Effector memory CD4-positive, alpha-beta T cell (primary cell): ENCODE measurements around the gene EXOG.

Source experiments
- DNase-seq, 3 donors: peaks; one replicate each; pipeline ENCODE4 v3.0.0-alpha.2; 2020
- H3K27ac ChIP-seq: 2 replicates; pipeline ENCODE4 v1.7.0; 2013; ENCODE audit warnings: mild to moderate bottlenecking, low read length, moderate library complexity; ENCODE audit not compliant: insufficient read depth, poor library complexity, severe bottlenecking
- H3K27me3 ChIP-seq: replicated peaks from 2 replicates; pipeline ENCODE4 v1.7.0; 2013; ENCODE audit warnings: mild to moderate bottlenecking, low read length; ENCODE audit not compliant: insufficient read depth, control insufficient read depth, poor library complexity, severe bottlenecking
- H3K36me3 ChIP-seq: 2 replicates; pipeline ENCODE4 v1.7.0; 2013; ENCODE audit warnings: mild to moderate bottlenecking, low read length, moderate library complexity; ENCODE audit not compliant: control insufficient read depth, insufficient read depth
- H3K4me1 ChIP-seq: 2 replicates; pipeline ENCODE4 v1.7.0; 2013; ENCODE audit warnings: low read length, mild to moderate bottlenecking; ENCODE audit not compliant: control insufficient read depth, insufficient read depth, poor library complexity, severe bottlenecking
- H3K4me3 ChIP-seq: 2 replicates; pipeline ENCODE4 v1.7.0; 2013; ENCODE audit warnings: low read length, low read depth, mild to moderate bottlenecking; ENCODE audit not compliant: insufficient read depth, poor library complexity, severe bottlenecking
- H3K9me3 ChIP-seq: 2 replicates; pipeline ENCODE4 v1.7.0; 2013; ENCODE audit warnings: mild to moderate bottlenecking, low read length, moderate library complexity; ENCODE audit not compliant: control insufficient read depth

Gene EXOG

GRCh38 chr3:38480930-38481329, 15.2 kb upstream of the EXOG start:
- no peak for DNase-seq
- H3K36me3 ChIP-seq = peaks cover 30% of the 10 kb centered on the region

GRCh38 chr3:38482951-38483350, 13.2 kb upstream of the EXOG start:
- Histone ChIP-seq H3K4me1 (no peaks in the 10 kb centered on the region), H3K27ac (no peak overlapping the region), H3K9me3 (no peaks in the 10 kb centered on the region), H3K27me3 (no peaks in the 10 kb centered on the region), H3K36me3 (peaks cover 30% of the 10 kb centered on the region), H3K4me3 (no peak overlapping the region)
- no peak for DNase-seq

More at GRCh38 chr3:38480930-38481329, 15.2 kb upstream of the EXOG start:
- Histone ChIP-seq H3K9me3 (no peaks in the 10 kb centered on the region), H3K27me3 (no peaks in the 10 kb centered on the region), H3K4me1 (no peaks in the 10 kb centered on the region), H3K27ac (no peak overlapping the region), H3K4me3 (no peak overlapping the region)

- Histone ChIP-seq H3K9me3 (no peaks in the 10 kb centered on the region), H3K27ac (no peak overlapping the region), H3K36me3 (peaks cover 12% of the 10 kb centered on the region), H3K4me3 (no peak overlapping the region), H3K4me1 (no peaks in the 10 kb centered on the region), H3K27me3 (no peaks in the 10 kb centered on the region)
- DNase-seq = no peak
Observed at GRCh38 chr3:38487323-38487722, 8.8 kb upstream of the EXOG start.

GRCh38 chr3:38488949-38489348, 7.2 kb upstream of the EXOG start:
- Histone ChIP-seq H3K27ac (no peak overlapping the region), H3K36me3 (peaks cover 4% of the 10 kb centered on the region), H3K4me3 (no peak overlapping the region), H3K9me3 (no peaks in the 10 kb centered on the region), H3K27me3 (no peaks in the 10 kb centered on the region), H3K4me1 (no peaks in the 10 kb centered on the region)
- no peak for DNase-seq

- Histone ChIP-seq H3K9me3 (no peaks in the 10 kb centered on the region), H3K4me1 (no peaks in the 10 kb centered on the region), H3K4me3 (no peak overlapping the region), H3K27me3 (no peaks in the 10 kb centered on the region), H3K36me3 (peaks cover 3% of the 10 kb centered on the region), H3K27ac (no peak overlapping the region)
- DNase-seq = no peak
Observed at GRCh38 chr3:38489766-38490165, 6.4 kb upstream of the EXOG start.

GRCh38 chr3:38490281-38491030, 5.7 kb upstream of the EXOG start:
- Histone ChIP-seq H3K4me3 (no peak overlapping the region), H3K27ac (no peak overlapping the region), H3K4me1 (no peaks in the 10 kb centered on the region), H3K36me3 (no peaks in the 10 kb centered on the region), H3K27me3 (no peaks in the 10 kb centered on the region), H3K9me3 (no peaks in the 10 kb centered on the region)
- DNase-seq = no peak

GRCh38 chr3:38491215-38491614, 4.9 kb upstream of the EXOG start:
- no peak for DNase-seq
- no peaks in the 10 kb centered on the region for H3K9me3 ChIP-seq
- H3K4me1 ChIP-seq = no peaks in the 10 kb centered on the region
- H3K36me3 ChIP-seq = no peaks in the 10 kb centered on the region
- no peaks in the 10 kb centered on the region for H3K27me3 ChIP-seq
- no peak overlapping the region for H3K27ac ChIP-seq
- no peak overlapping the region for H3K4me3 ChIP-seq

- Histone ChIP-seq H3K4me1 (no peaks in the 10 kb centered on the region), H3K9me3 (no peaks in the 10 kb centered on the region), H3K36me3 (no peaks in the 10 kb centered on the region), H3K27ac (no peak overlapping the region), H3K4me3 (no peak overlapping the region), H3K27me3 (no peaks in the 10 kb centered on the region)
- DNase-seq = no peak
Observed at GRCh38 chr3:38493031-38493430, 3.1 kb upstream of the EXOG start.

- Histone ChIP-seq H3K9me3 (no peaks in the 10 kb centered on the region), H3K27me3 (no peaks in the 10 kb centered on the region), H3K36me3 (no peaks in the 10 kb centered on the region), H3K4me1 (no peaks in the 10 kb centered on the region), H3K4me3 (peak overlapping the region; percentile 78), H3K27ac (no peak overlapping the region)
- DNase-seq = no peak
Observed at GRCh38 chr3:38497031-38497430, 891 bp downstream of the EXOG start.

- no peak for DNase-seq
- Histone ChIP-seq H3K4me3 (no peak overlapping the region), H3K9me3 (no peaks in the 10 kb centered on the region), H3K27ac (no peak overlapping the region), H3K36me3 (peaks cover 15% of the 10 kb centered on the region), H3K27me3 (no peaks in the 10 kb centered on the region), H3K4me1 (no peaks in the 10 kb centered on the region)
Observed at GRCh38 chr3:38500688-38501417, 4.7 kb downstream of the EXOG start.
